Peyer's patch (tissue), 4 donors: ENCODE results near the gene RAB40C. TPM values are rescaled to one million over a fixed set of nuclear protein-coding genes. Genes with fewer than 3 reads are reported as not detected.

ENCODE experiments used
- DNase-seq, 3 donors: peaks; one replicate each; pipeline ENCODE4 v3.0.0-alpha.2; 2017 to 2019
- H3K27ac ChIP-seq, 4 donors: fragments of 200-600 bp; sonication (generic); one replicate each; pipeline ENCODE4 v1.5.1; 2016 to 2019
- H3K27me3 ChIP-seq, 2 donors: fragments of 200-600 bp; sonication (generic); one replicate each; pipeline ENCODE4 v1.5.1; 2019
- H3K36me3 ChIP-seq, 3 donors: fragments of 200-600 bp; sonication (generic); one replicate each; pipeline ENCODE4 v1.5.1; 2016 to 2019
- H3K4me1 ChIP-seq, 4 donors: fragments of 200-600 bp; sonication (generic); one replicate each; pipeline ENCODE4 v1.5.1; 2016 to 2019
- H3K4me3 ChIP-seq, 4 donors: fragments of 200-600 bp; sonication (generic); 1 replicate in 3 of 4; 2 replicates in 1 of 4; pipeline ENCODE4 v1.5.1; 2016 to 2019; ENCODE audit warnings: mild to moderate bottlenecking in 1 of 4
- H3K9me3 ChIP-seq, 4 donors: fragments of 200-600 bp; sonication (generic); one replicate each; pipeline ENCODE4 v1.5.1; 2016 to 2019; ENCODE audit warnings: mild to moderate bottlenecking in 1 of 4
- POLR2A ChIP-seq, 2 donors: fragments of 450-650 bp; IDR thresholded peaks; one replicate each; pipeline ENCODE4 v1.5.1; 2017; ENCODE audit warnings: antibody characterized with exemption in 2 of 2, mild to moderate bottlenecking in 2 of 2, moderate library complexity in 2 of 2
- total RNA-seq, 4 donors: library from RNA; depleted of rRNA; stranded (reverse); fragments of >200 nt; gene quantifications; one replicate each; pipeline ENCODE4 v1.1.0, GENCODE V29; 2016
- TF ChIP-seq, protein P1 (sequence below), 6 experiments: fragments of 450-650 bp in 4 of 6; fragments of 200-600 bp in 2 of 6; sonication (generic) in 1 of 6; IDR thresholded peaks; one replicate each; pipeline ENCODE4 v1.5.1; 2017 to 2019; ENCODE audit warnings: antibody characterized with exemption in 6 of 6, mild to moderate bottlenecking in 3 of 6, moderate library complexity in 1 of 6

The RAB40C gene
- total RNA-seq, 4 donors from 2014 or later, result 27.2 to 83.6 (median 62.7) TPM

- H3K27ac ChIP-seq, result no peak within 1 kb of the TSS
- no peak for DNase-seq
- H3K4me3 ChIP-seq, result no peak within 1 kb of the TSS
- TF ChIP-seq, protein P1, sequence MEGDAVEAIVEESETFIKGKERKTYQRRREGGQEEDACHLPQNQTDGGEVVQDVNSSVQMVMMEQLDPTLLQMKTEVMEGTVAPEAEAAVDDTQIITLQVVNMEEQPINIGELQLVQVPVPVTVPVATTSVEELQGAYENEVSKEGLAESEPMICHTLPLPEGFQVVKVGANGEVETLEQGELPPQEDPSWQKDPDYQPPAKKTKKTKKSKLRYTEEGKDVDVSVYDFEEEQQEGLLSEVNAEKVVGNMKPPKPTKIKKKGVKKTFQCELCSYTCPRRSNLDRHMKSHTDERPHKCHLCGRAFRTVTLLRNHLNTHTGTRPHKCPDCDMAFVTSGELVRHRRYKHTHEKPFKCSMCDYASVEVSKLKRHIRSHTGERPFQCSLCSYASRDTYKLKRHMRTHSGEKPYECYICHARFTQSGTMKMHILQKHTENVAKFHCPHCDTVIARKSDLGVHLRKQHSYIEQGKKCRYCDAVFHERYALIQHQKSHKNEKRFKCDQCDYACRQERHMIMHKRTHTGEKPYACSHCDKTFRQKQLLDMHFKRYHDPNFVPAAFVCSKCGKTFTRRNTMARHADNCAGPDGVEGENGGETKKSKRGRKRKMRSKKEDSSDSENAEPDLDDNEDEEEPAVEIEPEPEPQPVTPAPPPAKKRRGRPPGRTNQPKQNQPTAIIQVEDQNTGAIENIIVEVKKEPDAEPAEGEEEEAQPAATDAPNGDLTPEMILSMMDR (IDR thresholded peaks at IDR 0.05), result no peak
- TF ChIP-seq POLR2A (IDR thresholded peaks at IDR 0.05), result no peak
- peaks cover 0 to 46% (median 0%) of the 10 kb centered on the region in 3 donors for H3K36me3 ChIP-seq
- peaks cover 0 to 31% (median 12%) of the 10 kb centered on the region in 4 donors for H3K4me1 ChIP-seq
- H3K9me3 ChIP-seq, result no peaks in the 10 kb centered on the region
- no peaks in the 10 kb centered on the region for H3K27me3 ChIP-seq
Observed at GRCh38 chr16:630815-631405, 41.0 kb downstream of the RAB40C start, which contains the start of gene WFIKKN1. TSS of gene WFIKKN1 (plus strand) at chr16:630985. CDS start at chr16:631254, 269 bp downstream.

DNA sequence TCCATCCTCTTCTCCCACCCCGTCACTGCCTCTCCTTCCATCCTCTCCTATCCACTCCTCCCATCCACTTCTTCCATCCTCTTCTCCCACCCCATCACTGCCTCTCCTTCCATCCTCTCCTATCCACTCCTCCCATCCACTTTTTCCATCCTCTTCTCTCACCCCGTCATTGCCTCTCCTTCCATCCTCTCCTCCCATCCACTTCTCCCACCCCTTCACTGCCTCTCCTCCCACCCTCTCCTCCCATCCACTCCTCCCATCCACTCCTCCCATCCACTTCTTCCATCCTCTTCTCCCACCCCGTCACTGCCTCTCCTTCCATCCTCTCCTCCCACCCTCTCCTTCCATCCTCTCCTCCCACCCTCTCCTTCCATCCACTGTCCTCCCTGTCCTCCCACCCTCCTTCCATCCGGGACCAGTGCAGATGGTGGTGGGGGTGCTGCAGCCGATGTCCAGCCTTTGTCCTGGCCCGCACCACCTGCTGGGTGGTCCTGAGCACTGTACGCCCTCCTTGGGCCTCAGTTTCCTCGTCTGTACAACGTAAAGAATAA, 42.0 kb downstream of the RAB40C start:
- Histone ChIP-seq H3K4me1 (peaks cover 0 to 31% (median 12%) of the 10 kb centered on the region in 4 donors), H3K4me3 (no peak overlapping the region), H3K36me3 (peaks cover 0 to 36% (median 0%) of the 10 kb centered on the region in 3 donors), H3K27ac (no peak overlapping the region), H3K27me3 (no peaks in the 10 kb centered on the region), H3K9me3 (no peaks in the 10 kb centered on the region)
- no peak for TF ChIP-seq POLR2A (IDR thresholded peaks at IDR 0.05)
- TF ChIP-seq, protein P1 (IDR thresholded peaks at IDR 0.05), result no peak
- DNase-seq, result no peak

GRCh38 chr16:632486-633335, 42.8 kb downstream of the RAB40C start:
- TF ChIP-seq, protein P1 (IDR thresholded peaks at IDR 0.05), result no peak
- TF ChIP-seq POLR2A (IDR thresholded peaks at IDR 0.05), result no peak

GRCh38 chr16:633336-634050, 43.6 kb downstream of the RAB40C start:
- no peak for DNase-seq
- no peak overlapping the region for H3K27ac ChIP-seq
- no peaks in the 10 kb centered on the region for H3K9me3 ChIP-seq
- no peak overlapping the region for H3K4me3 ChIP-seq
- no peak for TF ChIP-seq POLR2A (IDR thresholded peaks at IDR 0.05)
- TF ChIP-seq, protein P1 (IDR thresholded peaks at IDR 0.05), result no peak
- H3K36me3 ChIP-seq, result peaks cover 0 to 20% (median 0%) of the 10 kb centered on the region in 3 donors
- peaks cover 0 to 38% (median 16%) of the 10 kb centered on the region in 4 donors for H3K4me1 ChIP-seq
- H3K27me3 ChIP-seq, result no peaks in the 10 kb centered on the region

More at GRCh38 chr16:632486-633335, 42.8 kb downstream of the RAB40C start:
- Histone ChIP-seq H3K36me3 (peaks cover 0 to 28% (median 0%) of the 10 kb centered on the region in 3 donors), H3K4me3 (no peak overlapping the region), H3K4me1 (peaks cover 0 to 36% (median 16%) of the 10 kb centered on the region in 4 donors), H3K27ac (no peak overlapping the region), H3K27me3 (no peaks in the 10 kb centered on the region), H3K9me3 (no peaks in the 10 kb centered on the region)
- DNase-seq, result no peak

GRCh38 chr16:634051-634670, 44.3 kb downstream of the RAB40C start:
- DNase-seq, result no peak
- Histone ChIP-seq H3K27ac (no peak overlapping the region), H3K36me3 (peaks cover 0 to 13% (median 0%) of the 10 kb centered on the region in 3 donors), H3K9me3 (no peaks in the 10 kb centered on the region), H3K4me1 (peaks cover 0 to 38% (median 16%) of the 10 kb centered on the region in 4 donors), H3K4me3 (no peak overlapping the region), H3K27me3 (no peaks in the 10 kb centered on the region)
- TF ChIP-seq, protein P1 (IDR thresholded peaks at IDR 0.05), result no peak
- TF ChIP-seq POLR2A (IDR thresholded peaks at IDR 0.05), result no peak
